ENCODE results near the gene CEBPG. TPM values are rescaled to one million over a fixed set of nuclear protein-coding genes. Genes with fewer than 3 reads are reported as not detected.

The CEBPG gene
- total and polyA plus RNA-seq, 4 donors, result 21.5 to 29.7 (median 24.7) TPM

DNA sequence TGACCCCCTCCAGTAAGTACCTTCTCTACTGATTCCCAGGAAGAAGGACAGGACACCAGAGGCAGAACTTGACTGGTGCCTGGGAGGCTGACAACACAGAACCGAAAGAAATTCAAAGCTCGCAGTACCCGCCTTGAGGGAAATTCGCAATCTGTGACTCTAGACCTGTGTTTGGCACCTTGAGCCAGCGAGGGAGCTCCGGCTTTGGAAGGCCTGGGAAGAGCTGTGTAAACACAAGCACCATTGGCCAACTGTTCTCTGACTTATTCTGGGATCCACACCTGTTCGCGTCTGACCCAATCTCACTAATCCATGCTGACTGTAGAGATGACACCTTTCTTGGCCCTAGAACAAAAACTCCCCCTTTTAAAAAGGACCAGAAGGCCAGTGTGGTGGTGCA, 50.7 kb downstream of the CEBPG start:
- Histone ChIP-seq H3K4me1 (ENCODE audit: control insufficient read depth in 5 of 5, insufficient read depth in 5 of 5, low read length in 5 of 5) (no peaks in the 10 kb centered on the region), H3K9me3 (ENCODE audit: control insufficient read depth in 4 of 4, insufficient read depth in 3 of 4, low read length in 3 of 4) (no peaks in the 10 kb centered on the region), H3K36me3 (ENCODE audit: control insufficient read depth in 4 of 4, insufficient read depth in 4 of 4, low read length in 4 of 4) (no peaks in the 10 kb centered on the region), H3K27me3 (ENCODE audit: control insufficient read depth in 3 of 3, insufficient read depth in 3 of 3, low read length in 2 of 3) (no peaks in the 10 kb centered on the region), H3K9ac (ENCODE audit: insufficient read depth in 1 of 2, low read length in 2 of 2) (no peak overlapping the region), H3K27ac (ENCODE audit: low read depth in 1 of 2, low read length in 1 of 2) (no peak overlapping the region), H3K4me3 (no peak overlapping the region)
- TF ChIP-seq, protein P1, sequence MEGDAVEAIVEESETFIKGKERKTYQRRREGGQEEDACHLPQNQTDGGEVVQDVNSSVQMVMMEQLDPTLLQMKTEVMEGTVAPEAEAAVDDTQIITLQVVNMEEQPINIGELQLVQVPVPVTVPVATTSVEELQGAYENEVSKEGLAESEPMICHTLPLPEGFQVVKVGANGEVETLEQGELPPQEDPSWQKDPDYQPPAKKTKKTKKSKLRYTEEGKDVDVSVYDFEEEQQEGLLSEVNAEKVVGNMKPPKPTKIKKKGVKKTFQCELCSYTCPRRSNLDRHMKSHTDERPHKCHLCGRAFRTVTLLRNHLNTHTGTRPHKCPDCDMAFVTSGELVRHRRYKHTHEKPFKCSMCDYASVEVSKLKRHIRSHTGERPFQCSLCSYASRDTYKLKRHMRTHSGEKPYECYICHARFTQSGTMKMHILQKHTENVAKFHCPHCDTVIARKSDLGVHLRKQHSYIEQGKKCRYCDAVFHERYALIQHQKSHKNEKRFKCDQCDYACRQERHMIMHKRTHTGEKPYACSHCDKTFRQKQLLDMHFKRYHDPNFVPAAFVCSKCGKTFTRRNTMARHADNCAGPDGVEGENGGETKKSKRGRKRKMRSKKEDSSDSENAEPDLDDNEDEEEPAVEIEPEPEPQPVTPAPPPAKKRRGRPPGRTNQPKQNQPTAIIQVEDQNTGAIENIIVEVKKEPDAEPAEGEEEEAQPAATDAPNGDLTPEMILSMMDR (IDR thresholded peaks at IDR 0.05; ENCODE audit: control extremely low read depth, extremely low read depth), result no peak
- DNase-seq, result no peak
- WGBS, 2 donors, result 91 to 95% methylated on average over 8 of the region's 8 CpGs
- ATAC-seq (ENCODE audit: insufficient read depth, low FRiP score), result no peak

DNA sequence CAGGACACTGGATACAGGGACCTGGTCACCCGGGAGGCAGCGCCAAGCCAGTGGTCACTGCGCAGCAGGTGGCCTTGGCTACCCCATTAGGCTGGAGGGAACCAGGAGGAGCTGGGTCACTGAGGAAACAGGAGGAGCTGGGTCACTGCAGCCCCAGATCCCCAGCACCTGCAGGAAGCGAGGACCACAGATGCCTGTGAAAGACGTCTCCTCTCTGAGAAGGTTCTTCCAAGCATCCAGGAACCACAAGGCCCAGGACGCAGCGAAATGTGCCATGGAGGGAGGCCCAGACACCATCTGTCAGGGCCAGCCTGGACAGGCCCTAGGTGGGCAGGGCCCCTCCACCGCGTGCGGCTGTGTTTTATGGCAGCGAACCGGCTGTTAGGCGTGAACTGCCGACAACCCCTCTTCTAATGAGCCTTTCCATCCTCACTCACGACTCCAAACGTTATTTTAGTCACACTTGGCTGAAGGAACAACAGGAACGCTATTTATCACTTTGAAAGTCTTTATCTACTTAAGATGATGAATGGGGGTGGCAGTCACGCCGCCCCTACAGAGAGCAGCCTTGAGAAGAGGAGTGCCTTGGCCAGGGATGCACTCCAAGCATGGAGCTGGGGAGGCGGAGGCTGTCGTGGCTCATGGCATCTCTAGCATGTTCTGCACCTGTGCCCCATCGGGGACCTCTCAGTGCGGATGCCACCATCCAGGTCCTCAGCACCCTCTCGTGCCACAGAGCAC, 53.3 kb downstream of the CEBPG start:
- no peak overlapping the region for H3K9ac ChIP-seq (ENCODE audit: insufficient read depth in 1 of 2, low read length in 2 of 2)
- H3K9me3 ChIP-seq (ENCODE audit: control insufficient read depth in 4 of 4, insufficient read depth in 3 of 4, low read length in 3 of 4), result no peaks in the 10 kb centered on the region
- WGBS, 2 donors, result 84 to 89% methylated on average over 24 of the region's 24 CpGs
- TF ChIP-seq, protein P1 (IDR thresholded peaks at IDR 0.05; ENCODE audit: control extremely low read depth, extremely low read depth), result no peak
- H3K36me3 ChIP-seq (ENCODE audit: control insufficient read depth in 4 of 4, insufficient read depth in 4 of 4, low read length in 4 of 4), result no peaks in the 10 kb centered on the region
- no peaks in the 10 kb centered on the region for H3K27me3 ChIP-seq (ENCODE audit: control insufficient read depth in 3 of 3, insufficient read depth in 3 of 3, low read length in 2 of 3)
- no peak overlapping the region for H3K4me3 ChIP-seq
- ATAC-seq (ENCODE audit: insufficient read depth, low FRiP score), result no peak
- no peaks in the 10 kb centered on the region for H3K4me1 ChIP-seq (ENCODE audit: control insufficient read depth in 5 of 5, insufficient read depth in 5 of 5, low read length in 5 of 5)
- peak in 1 of 3 donors; percentile 4 for DNase-seq
- no peak overlapping the region for H3K27ac ChIP-seq (ENCODE audit: low read depth in 1 of 2, low read length in 1 of 2)

DNA sequence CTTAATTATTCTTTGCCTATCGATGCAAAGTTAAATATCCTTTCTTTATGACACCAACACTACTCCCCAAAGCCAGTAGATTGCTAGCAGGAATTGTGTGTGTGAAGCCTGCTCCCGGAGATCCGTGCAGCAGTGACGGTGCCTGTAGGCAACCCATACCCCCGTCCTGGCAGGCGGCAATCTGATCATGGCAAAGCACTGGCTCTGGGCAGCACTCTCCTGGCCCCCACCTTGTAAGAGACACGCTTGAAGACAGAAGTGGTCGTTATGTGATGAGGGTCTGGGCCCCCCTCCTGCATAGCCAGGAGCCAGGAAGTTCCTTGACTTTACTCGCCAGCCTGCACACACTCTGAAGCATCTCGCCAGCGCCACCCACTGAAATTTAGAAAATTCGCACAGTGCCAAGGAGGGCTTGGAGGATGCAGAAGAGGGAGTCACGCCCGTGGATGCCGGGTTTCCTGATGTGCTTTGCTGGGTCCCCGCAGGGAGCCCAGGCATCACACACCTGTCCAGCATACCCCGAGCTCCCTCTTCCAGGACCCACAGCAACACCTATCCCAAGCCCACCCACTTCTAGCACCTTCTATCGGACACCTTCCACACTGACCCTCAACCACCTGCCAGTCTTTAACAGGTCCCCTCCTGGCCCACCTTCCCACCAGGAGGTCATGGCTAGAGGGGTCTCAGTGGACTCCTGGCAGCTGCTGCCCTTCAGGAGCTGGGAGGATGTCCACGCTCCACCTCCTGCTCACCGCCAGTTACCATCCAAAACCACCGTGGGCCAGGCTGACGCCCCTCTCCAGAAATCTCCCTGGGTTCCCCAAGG, 54.5 kb downstream of the CEBPG start:
- Histone ChIP-seq H3K9ac (ENCODE audit: insufficient read depth in 1 of 2, low read length in 2 of 2) (no peak overlapping the region), H3K9me3 (ENCODE audit: control insufficient read depth in 4 of 4, insufficient read depth in 3 of 4, low read length in 3 of 4) (no peaks in the 10 kb centered on the region), H3K4me1 (ENCODE audit: control insufficient read depth in 5 of 5, insufficient read depth in 5 of 5, low read length in 5 of 5) (no peaks in the 10 kb centered on the region), H3K4me3 (no peak overlapping the region), H3K27me3 (ENCODE audit: control insufficient read depth in 3 of 3, insufficient read depth in 3 of 3, low read length in 2 of 3) (no peaks in the 10 kb centered on the region), H3K27ac (ENCODE audit: low read depth in 1 of 2, low read length in 1 of 2) (no peak overlapping the region), H3K36me3 (ENCODE audit: control insufficient read depth in 4 of 4, insufficient read depth in 4 of 4, low read length in 4 of 4) (no peaks in the 10 kb centered on the region)
- TF ChIP-seq, protein P1 (IDR thresholded peaks at IDR 0.05; ENCODE audit: control extremely low read depth, extremely low read depth), result no peak
- no peak for ATAC-seq (ENCODE audit: insufficient read depth, low FRiP score)
- 91% methylated on average over 22 of the region's 22 CpGs for WGBS, 2 donors
- peak in 1 of 3 donors; percentile 12 for DNase-seq
